HFF-Myc (cell line): ENCODE results near the gene BCAS4.

Experiments
- DNase-seq: peaks from one replicate; pipeline ENCODE4 v3.0.0-alpha.2; 2011; ENCODE audit warnings: low read depth; ENCODE audit errors: extremely low read depth
- H3K4me3 ChIP-seq: replicated peaks from 2 replicates; pipeline ENCODE4 v1.5.1; 2011; ENCODE audit warnings: low read depth, mild to moderate bottlenecking, control low read depth, low read length
- TF ChIP-seq, protein P1 (sequence below): IDR thresholded peaks from 2 replicates; pipeline ENCODE4 v1.5.1; 2012; ENCODE audit warnings: mild to moderate bottlenecking, low read depth, low read length, control low read depth; ENCODE audit errors: missing control alignments

BCAS4 gene

DNA sequence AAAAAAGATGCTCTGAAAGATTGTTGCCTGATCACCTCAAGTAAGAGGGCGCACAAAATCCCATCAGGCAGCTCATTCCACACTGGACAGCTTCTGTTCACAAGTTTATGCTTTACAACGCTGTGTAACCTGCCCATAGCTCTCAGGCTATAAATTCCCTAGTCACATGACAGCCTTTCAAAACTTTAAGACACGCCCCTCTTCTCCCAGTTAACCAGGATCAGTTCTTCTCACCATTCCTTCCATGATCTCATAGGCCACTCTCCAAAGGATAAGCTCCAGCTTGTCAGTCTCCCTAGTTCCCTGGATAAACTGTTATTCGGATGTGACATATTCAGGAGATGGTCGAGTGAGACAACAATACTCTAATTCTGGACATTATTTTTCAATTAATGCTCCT, 121.4 kb downstream of the BCAS4 start:
- TF ChIP-seq, protein P1, sequence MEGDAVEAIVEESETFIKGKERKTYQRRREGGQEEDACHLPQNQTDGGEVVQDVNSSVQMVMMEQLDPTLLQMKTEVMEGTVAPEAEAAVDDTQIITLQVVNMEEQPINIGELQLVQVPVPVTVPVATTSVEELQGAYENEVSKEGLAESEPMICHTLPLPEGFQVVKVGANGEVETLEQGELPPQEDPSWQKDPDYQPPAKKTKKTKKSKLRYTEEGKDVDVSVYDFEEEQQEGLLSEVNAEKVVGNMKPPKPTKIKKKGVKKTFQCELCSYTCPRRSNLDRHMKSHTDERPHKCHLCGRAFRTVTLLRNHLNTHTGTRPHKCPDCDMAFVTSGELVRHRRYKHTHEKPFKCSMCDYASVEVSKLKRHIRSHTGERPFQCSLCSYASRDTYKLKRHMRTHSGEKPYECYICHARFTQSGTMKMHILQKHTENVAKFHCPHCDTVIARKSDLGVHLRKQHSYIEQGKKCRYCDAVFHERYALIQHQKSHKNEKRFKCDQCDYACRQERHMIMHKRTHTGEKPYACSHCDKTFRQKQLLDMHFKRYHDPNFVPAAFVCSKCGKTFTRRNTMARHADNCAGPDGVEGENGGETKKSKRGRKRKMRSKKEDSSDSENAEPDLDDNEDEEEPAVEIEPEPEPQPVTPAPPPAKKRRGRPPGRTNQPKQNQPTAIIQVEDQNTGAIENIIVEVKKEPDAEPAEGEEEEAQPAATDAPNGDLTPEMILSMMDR = no peak
- no peak for DNase-seq
- H3K4me3 ChIP-seq = no peak overlapping the region

DNA sequence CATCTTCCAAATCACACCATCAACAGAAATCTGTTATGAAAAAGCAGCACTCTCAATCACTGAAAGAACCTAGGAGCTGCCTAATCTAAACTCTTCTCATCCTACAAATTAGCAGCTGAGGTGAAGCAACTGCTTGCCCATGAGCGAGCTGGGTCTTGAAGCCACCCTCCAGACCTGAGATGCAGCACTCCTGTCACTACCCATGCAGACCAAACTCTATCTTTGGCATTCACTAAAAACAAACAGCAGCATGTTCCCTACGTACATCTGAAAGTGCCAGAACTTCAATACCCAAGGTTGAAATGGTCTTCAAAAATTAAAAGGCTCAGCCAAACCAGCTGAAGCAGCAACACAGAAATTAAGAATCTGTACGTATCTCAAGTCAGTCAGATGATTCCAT, 122.1 kb downstream of the BCAS4 start:
- no peak overlapping the region for H3K4me3 ChIP-seq
- no peak for DNase-seq
- TF ChIP-seq, protein P1 = no peak

DNA sequence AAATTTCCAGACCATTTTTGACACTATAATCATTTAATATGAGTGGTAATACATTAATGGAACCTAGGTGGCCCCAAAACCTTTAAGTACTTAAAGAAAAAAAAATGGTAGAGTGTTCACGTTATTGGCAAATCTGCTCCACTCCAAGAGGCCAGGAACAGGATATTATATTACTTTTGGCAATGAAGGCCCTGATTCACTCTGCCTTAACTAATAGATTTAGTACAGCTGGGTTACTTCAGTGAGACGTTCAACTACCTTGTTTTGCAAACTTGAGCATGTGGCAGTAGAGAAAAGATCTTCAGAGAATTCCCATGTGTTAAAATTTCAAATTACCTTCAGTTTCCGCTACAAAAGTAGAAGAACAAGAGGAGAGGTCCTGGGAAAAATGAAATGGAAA, 123.5 kb downstream of the BCAS4 start:
- no peak overlapping the region for H3K4me3 ChIP-seq
- TF ChIP-seq, protein P1 = no peak
- no peak for DNase-seq

DNA sequence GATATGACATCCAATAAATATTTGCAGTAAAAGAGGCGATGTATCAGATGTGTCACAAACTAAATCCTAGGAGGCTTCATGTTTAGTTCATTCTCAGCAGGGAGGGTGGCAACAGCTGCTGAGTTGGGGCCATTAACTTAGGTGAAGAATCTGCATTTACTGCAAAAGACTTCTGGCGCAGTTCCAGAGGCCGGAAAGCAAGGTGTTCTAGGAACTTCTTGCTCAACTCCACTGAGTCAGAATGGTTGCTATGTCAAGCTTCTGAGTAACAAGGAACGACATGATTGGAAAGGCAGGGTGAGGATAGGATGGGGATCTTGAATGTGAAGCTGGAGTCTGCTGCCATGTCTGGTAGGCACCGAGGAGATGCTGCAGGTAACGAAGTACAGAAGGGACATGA, 124.7 kb downstream of the BCAS4 start:
- no peak for DNase-seq
- no peak overlapping the region for H3K4me3 ChIP-seq
- TF ChIP-seq, protein P1 = no peak

DNA sequence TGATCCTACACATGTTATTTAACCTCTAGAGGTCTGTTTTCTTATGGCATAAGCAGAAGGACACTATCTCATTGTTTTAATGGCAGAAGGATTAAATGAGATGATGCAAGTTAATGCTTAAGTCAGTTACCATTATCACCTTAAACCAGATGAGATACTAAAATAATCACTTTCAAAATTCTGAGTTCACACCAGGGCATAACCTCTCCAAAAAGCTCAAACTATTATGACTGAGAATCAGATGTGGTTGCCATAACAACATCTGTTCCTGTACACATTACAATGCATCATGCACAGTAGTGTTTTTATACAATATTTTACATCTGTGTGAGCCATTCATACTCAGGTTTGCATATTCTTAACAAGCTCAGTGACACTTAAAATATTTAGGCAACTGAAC, 126.1 kb downstream of the BCAS4 start:
- no peak for DNase-seq
- H3K4me3 ChIP-seq = no peak overlapping the region
- TF ChIP-seq, protein P1 = no peak

DNA sequence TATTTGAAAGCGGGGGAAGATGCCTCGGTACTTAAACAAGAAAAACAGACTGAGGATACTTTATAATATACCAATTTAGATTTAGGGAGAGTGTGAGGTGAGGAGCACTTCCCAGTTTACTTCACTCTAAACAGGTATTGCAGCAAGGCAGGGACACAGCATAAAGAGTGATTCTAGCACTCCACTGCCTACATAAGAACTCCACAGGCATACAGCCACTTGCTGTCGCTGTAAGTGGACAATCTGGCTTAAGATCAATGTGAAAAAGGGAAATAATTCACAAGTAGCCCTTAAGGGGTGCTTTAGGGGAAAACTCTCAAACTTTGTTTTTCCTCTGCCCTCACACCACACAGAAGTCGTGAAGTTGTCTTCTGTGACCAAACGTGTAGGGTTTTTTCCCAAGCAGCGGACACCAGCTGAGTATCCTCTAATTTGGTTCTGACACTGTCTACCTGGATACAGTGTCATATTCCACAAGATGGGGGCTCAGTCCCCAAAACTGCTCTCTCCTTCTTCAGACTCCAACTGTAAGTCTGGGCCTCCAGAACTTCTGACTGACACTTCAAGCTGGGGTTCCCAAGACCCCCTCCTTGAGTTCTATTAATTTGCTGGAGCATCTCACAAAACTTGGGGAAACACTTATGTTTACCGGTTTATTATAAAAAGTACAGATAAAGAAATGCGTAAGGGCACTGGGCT, 127.1 kb downstream of the BCAS4 start:
- TF ChIP-seq, protein P1 = no peak
- no peak for DNase-seq
- H3K4me3 ChIP-seq = no peak overlapping the region
